Small intestine (tissue), 16 donors: ENCODE data around the gene RND1. TPM values are rescaled to one million over a fixed set of nuclear protein-coding genes. Genes with fewer than 3 reads are reported as not detected.
"Not testable (repeated sequence)": the region's sequence is repeated elsewhere in the genome, so short reads cannot be mapped to it uniquely, and the experiment has no call there.

Source experiments
- DNase-seq, 2 donors: peaks; one replicate each; pipeline versions ENCODE4 v3.0.0 to v3.0.0-alpha.2; 2013
- FAIRE-seq: peaks from 2 replicates; lab custom pipeline; 2012; peaks lifted over from hg19 to GRCh38; lab: Jason Lieb, UNC
- H3K27ac ChIP-seq, 3 donors: one replicate each; pipeline ENCODE4 v1.5.1; 2013; ENCODE audit warnings: low read length in 2 of 3, mild to moderate bottlenecking in 2 of 3, control low read depth in 1 of 3, inconsistent platforms in 1 of 3, low read depth in 1 of 3, moderate library complexity in 1 of 3
- H3K27me3 ChIP-seq, 3 donors: one replicate each; pipeline ENCODE4 v1.6.1; 2013; ENCODE audit warnings: low read length in 3 of 3, inconsistent platforms in 1 of 3; ENCODE audit not compliant: control insufficient read depth in 3 of 3, insufficient read depth in 3 of 3
- H3K36me3 ChIP-seq, 3 donors: one replicate each; pipeline ENCODE4 v1.6.1; 2013; ENCODE audit warnings: low read length in 3 of 3, inconsistent platforms in 1 of 3, low read depth in 1 of 3, mild to moderate bottlenecking in 1 of 3, moderate library complexity in 1 of 3; ENCODE audit not compliant: control insufficient read depth in 3 of 3, insufficient read depth in 2 of 3
- H3K4me1 ChIP-seq, 3 donors: one replicate each; pipeline ENCODE4 v1.6.1; 2013; ENCODE audit warnings: low read length in 2 of 3, inconsistent platforms in 1 of 3, low read depth in 1 of 3, mild to moderate bottlenecking in 1 of 3, moderate library complexity in 1 of 3; ENCODE audit not compliant: control insufficient read depth in 3 of 3, insufficient read depth in 2 of 3
- H3K4me3 ChIP-seq, 3 donors: one replicate each; pipeline ENCODE4 v1.5.1; 2013; ENCODE audit warnings: low read length in 3 of 3, control low read depth in 1 of 3, inconsistent platforms in 1 of 3, low read depth in 1 of 3, mild to moderate bottlenecking in 1 of 3, moderate library complexity in 1 of 3
- H3K9me3 ChIP-seq, 2 donors: one replicate each; pipeline ENCODE4 v1.6.1; 2013; ENCODE audit warnings: low read depth in 1 of 2, low read length in 1 of 2; ENCODE audit not compliant: control insufficient read depth in 2 of 2, insufficient read depth in 1 of 2
- WGBS, 3 donors: extraction: QIAGEN DNeasy Blood & Tissue Kit; methylation state at CpG; one replicate each; pipeline ENCODE4 v1.1.7; 2013; 5-methylcytosine and 5-hydroxymethylcytosine counted together
- long read RNA-seq, 10 donors: transcript quantifications; one replicate each; lab custom pipeline, GENCODE V29; 2026
- polyA plus RNA-seq, 4 donors: library from polyadenylated mRNA; stranded (reverse) in 3 of 4; unstranded in 1 of 4; fragments of 200-250 nt in 3 of 4; fragments of 120-200 nt in 1 of 4; gene quantifications; one replicate each; pipeline versions ENCODE4 v1.2.1 to v1.2.3, GENCODE V29; 2013
- donor health status: healthy with polysubstance abuse.
- donor health status: control.
- donor health status: control.
- donor health status: Bipolar disorder and iron deficiency.
- donor health status: healthy.

The RND1 gene
- polyA plus RNA-seq: 1 to 10 TPM; 1.3 to 6.3 (median 4.3) TPM
- long read RNA-seq, donor 1, partial matches to known transcripts: 0 of 2 reads
- long read RNA-seq, donor 1, other reads (novel, unspliced or antisense): 0 of 2 reads
- long read RNA-seq, donor 2: 0 reads
- long read RNA-seq, donor 3, partial matches to known transcripts: 0 of 1 reads
- long read RNA-seq, donor 3, other reads (novel, unspliced or antisense): 0 of 1 reads
- long read RNA-seq, donor 4: 0 reads
- long read RNA-seq, donor 5, partial matches to known transcripts: 0 of 2 reads
- long read RNA-seq, donor 5, other reads (novel, unspliced or antisense): 0 of 2 reads
- long read RNA-seq, donor 6, partial matches to known transcripts: 0 of 2 reads
- long read RNA-seq, donor 6, other reads (novel, unspliced or antisense): 0 of 2 reads
- long read RNA-seq, donor 7: 0 reads
- long read RNA-seq, donor 8: 0 reads
- long read RNA-seq, donor 9: 0 reads
- long read RNA-seq, donor 10, partial matches to known transcripts: 0 of 3 reads
- long read RNA-seq, donor 10, other reads (novel, unspliced or antisense): 0 of 3 reads

- H3K27me3 ChIP-seq: peaks cover 0 to 16% (median 0%) of the 10 kb centered on the region in 3 donors
- peak within 1 kb of the TSS in 2 of 3 donors; percentile 66 to 88 for H3K27ac ChIP-seq
- peaks cover 0 to 7% (median 4%) of the 10 kb centered on the region in 3 donors for H3K4me1 ChIP-seq
- 2 to 3% (median 2%) methylated on average over 31 to 32 of the region's 32 CpGs for WGBS, 3 donors
- H3K4me3 ChIP-seq: peak within 1 kb of the TSS; percentile 28 to 68 (median 58)
- peaks cover 0 to 14% (median 0%) of the 10 kb centered on the region in 3 donors for H3K36me3 ChIP-seq
- no peak for FAIRE-seq
- no peaks in the 10 kb centered on the region for H3K9me3 ChIP-seq
- peak; percentile 95 to 96 for DNase-seq
Measured at GRCh38 chr12:48865281-48866051, at the start of gene RND1. Gene RND1 (minus strand): TSS chr12:48865870. CDS start chr12:48865767, 103 bp downstream.

GRCh38 chr12:48910196-48910595 is 44.5 kb upstream of the RND1 start:
- H3K27me3 ChIP-seq: no peaks in the 10 kb centered on the region
- H3K9me3 ChIP-seq: no peaks in the 10 kb centered on the region
- H3K36me3 ChIP-seq: peaks cover 0 to 2% (median 0%) of the 10 kb centered on the region in 3 donors
- DNase-seq: peak in 1 of 2 donors; percentile 41
- H3K4me3 ChIP-seq: no peak overlapping the region
- H3K4me1 ChIP-seq: peaks cover 0 to 23% (median 0%) of the 10 kb centered on the region in 3 donors
- H3K27ac ChIP-seq: no peak overlapping the region
- no peak for FAIRE-seq

- H3K27me3 ChIP-seq, H3K9me3 ChIP-seq, H3K4me3 ChIP-seq, H3K27ac ChIP-seq, H3K36me3 ChIP-seq, DNase-seq, FAIRE-seq: not testable (repeated sequence)
- 82 to 94% (median 89%) methylated on average over 7 to 11 of the region's 11 CpGs for WGBS, 3 donors
- H3K4me1 ChIP-seq: peaks cover 0 to 23% (median 0%) of the 10 kb centered on the region in 3 donors
Measured at GRCh38 chr12:48909698-48910097, 44.0 kb upstream of the RND1 start.

- H3K27ac ChIP-seq: peak overlapping the region in 1 of 3 donors; percentile 50
- 15 to 52% (median 20%) methylated on average over 3 of the region's 3 CpGs for WGBS, 3 donors
Measured at GRCh38 chr12:48907245-48907644, 41.6 kb upstream of the RND1 start.

GRCh38 chr12:48903982-48904411 is 38.3 kb upstream of the RND1 start:
- H3K4me1 ChIP-seq: peaks cover 0 to 20% (median 0%) of the 10 kb centered on the region in 3 donors
- no peaks in the 10 kb centered on the region for H3K27me3 ChIP-seq
- no peaks in the 10 kb centered on the region for H3K9me3 ChIP-seq
- H3K36me3 ChIP-seq: no peaks in the 10 kb centered on the region
- FAIRE-seq: no peak
- H3K27ac ChIP-seq: no peak overlapping the region
- peak overlapping the region in 2 of 3 donors; percentile 26 to 48 for H3K4me3 ChIP-seq
- peak; percentile 84 to 90 for DNase-seq
- 1 to 6% (median 3%) methylated on average over 19 of the region's 19 CpGs for WGBS, 3 donors

More at GRCh38 chr12:48907245-48907644, 41.6 kb upstream of the RND1 start:
- FAIRE-seq (no peak), DNase-seq (peak; percentile 69)
- no peaks in the 10 kb centered on the region for H3K27me3 ChIP-seq
- H3K4me1 ChIP-seq: peaks cover 0 to 31% (median 0%) of the 10 kb centered on the region in 3 donors
- no peaks in the 10 kb centered on the region for H3K36me3 ChIP-seq
- H3K4me3 ChIP-seq: no peak overlapping the region
- H3K9me3 ChIP-seq: no peaks in the 10 kb centered on the region

GRCh38 chr12:48903363-48903981 is 37.8 kb upstream of the RND1 start:
- peak overlapping the region in 1 of 3 donors; percentile 23 for H3K4me3 ChIP-seq
- 43 to 58% (median 51%) methylated on average over 20 of the region's 20 CpGs for WGBS, 3 donors

GRCh38 chr12:48901278-48901677 is 35.6 kb upstream of the RND1 start:
- Histone ChIP-seq H3K27ac (no peak overlapping the region), H3K36me3 (no peaks in the 10 kb centered on the region), H3K27me3 (no peaks in the 10 kb centered on the region), H3K4me1 (peaks cover 0 to 8% (median 0%) of the 10 kb centered on the region in 3 donors), H3K4me3 (no peak overlapping the region), H3K9me3 (no peaks in the 10 kb centered on the region)
- FAIRE-seq: no peak
- peak; percentile 34 to 41 for DNase-seq
- 52 to 62% (median 52%) methylated on average over 2 of the region's 2 CpGs for WGBS, 3 donors

More at GRCh38 chr12:48903363-48903981, 37.8 kb upstream of the RND1 start:
- H3K4me1 ChIP-seq: peaks cover 0 to 20% (median 0%) of the 10 kb centered on the region in 3 donors
- DNase-seq (peak; percentile 30 to 67), FAIRE-seq (no peak)
- no peaks in the 10 kb centered on the region for H3K27me3 ChIP-seq
- H3K27ac ChIP-seq: no peak overlapping the region
- H3K9me3 ChIP-seq: no peaks in the 10 kb centered on the region
- no peaks in the 10 kb centered on the region for H3K36me3 ChIP-seq
